LNCAP (cell line): ENCODE data around the gene BNC1.

Experiments used
- CTCF ChIP-seq: fragments of 450-650 bp; IDR thresholded peaks from 2 replicates; pipeline ENCODE4 v1.5.1; 2017; ENCODE audit warnings: mild to moderate bottlenecking

Gene BNC1

GRCh38 chr15:83293201-83293600, 8.7 kb upstream of the BNC1 start:
- no peak for TF ChIP-seq CTCF

- TF ChIP-seq CTCF = no peak
Measured at GRCh38 chr15:83292317-83292716, 7.9 kb upstream of the BNC1 start.

GRCh38 chr15:83290236-83290635, 5.8 kb upstream of the BNC1 start:
- no peak for TF ChIP-seq CTCF

- TF ChIP-seq CTCF = no peak
Measured at GRCh38 chr15:83289160-83289559, 4.7 kb upstream of the BNC1 start.

GRCh38 chr15:83288381-83288801, 3.9 kb upstream of the BNC1 start:
- no peak for TF ChIP-seq CTCF

GRCh38 chr15:83287541-83288027, 3.1 kb upstream of the BNC1 start:
- no peak for TF ChIP-seq CTCF

- TF ChIP-seq CTCF = no peak
Measured at GRCh38 chr15:83285979-83286553, 1.6 kb upstream of the BNC1 start.
